Nephron (organoid): ENCODE data around the gene RAG1.

Experiments used
- H3K27ac Mint-ChIP-seq, 3 experiments: 2 replicates each; pipeline ENCODE4 v1.8.0; 2020; ENCODE audit warnings: mixed read lengths in 3 of 3, mild to moderate bottlenecking in 2 of 3, moderate library complexity in 1 of 3
- H3K27me3 Mint-ChIP-seq: 2 replicates; pipeline ENCODE4 v1.8.0; 2021; ENCODE audit warnings: low read depth, mild to moderate bottlenecking, moderate library complexity, mixed read lengths
- H3K36me3 Mint-ChIP-seq: 2 replicates; pipeline ENCODE4 v1.8.0; 2020; ENCODE audit warnings: low read depth, mixed read lengths
- H3K4me1 Mint-ChIP-seq: 2 replicates; pipeline ENCODE4 v1.8.0; 2020; ENCODE audit warnings: mixed read lengths
- H3K4me3 Mint-ChIP-seq, 3 experiments: 2 replicates each; pipeline ENCODE4 v1.8.0; 2020; ENCODE audit warnings: mild to moderate bottlenecking in 3 of 3, mixed read lengths in 3 of 3, moderate library complexity in 2 of 3
- H3K9me3 Mint-ChIP-seq: 2 replicates; pipeline ENCODE4 v1.8.0; 2020; ENCODE audit warnings: mixed read lengths
- CTCF ChIP-seq, 3 experiments: fragments of 200-600 bp; sonication (generic); IDR thresholded peaks; one replicate each; pipeline ENCODE4 v1.5.0; 2021; ENCODE audit warnings: antibody characterized with exemption in 3 of 3; ENCODE audit not compliant: unreplicated experiment in 3 of 3

The RAG1 gene

GRCh38 chr11:36605221-36606216, 37.7 kb downstream of the RAG1 start:
- no peak overlapping the region for H3K4me3 Mint-ChIP-seq
- TF ChIP-seq CTCF (IDR thresholded peaks at IDR 0.05; ENCODE audit: unreplicated experiment in 3 of 3) = no peak
- no peak overlapping the region for H3K27ac Mint-ChIP-seq
- H3K27me3 Mint-ChIP-seq = no peaks in the 10 kb centered on the region
- no peaks in the 10 kb centered on the region for H3K4me1 Mint-ChIP-seq
- no peaks in the 10 kb centered on the region for H3K9me3 Mint-ChIP-seq
- H3K36me3 Mint-ChIP-seq = no peaks in the 10 kb centered on the region

GRCh38 chr11:36608491-36609199, 40.8 kb downstream of the RAG1 start:
- H3K4me3 Mint-ChIP-seq = no peak overlapping the region
- H3K27me3 Mint-ChIP-seq = no peaks in the 10 kb centered on the region
- H3K4me1 Mint-ChIP-seq = no peaks in the 10 kb centered on the region
- H3K36me3 Mint-ChIP-seq = peaks cover 10% of the 10 kb centered on the region
- TF ChIP-seq CTCF (IDR thresholded peaks at IDR 0.05; ENCODE audit: unreplicated experiment in 3 of 3) = no peak
- no peak overlapping the region for H3K27ac Mint-ChIP-seq
- peaks cover 2% of the 10 kb centered on the region for H3K9me3 Mint-ChIP-seq

GRCh38 chr11:36609383-36609782, 41.6 kb downstream of the RAG1 start:
- no peak for TF ChIP-seq CTCF (IDR thresholded peaks at IDR 0.05; ENCODE audit: unreplicated experiment in 3 of 3)
- Mint-ChIP-seq H3K36me3 (peaks cover 11% of the 10 kb centered on the region), H3K4me3 (no peak overlapping the region), H3K4me1 (no peaks in the 10 kb centered on the region), H3K27ac (no peak overlapping the region), H3K9me3 (peaks cover 2% of the 10 kb centered on the region), H3K27me3 (no peaks in the 10 kb centered on the region)

GRCh38 chr11:36615826-36616225, 48.0 kb downstream of the RAG1 start:
- Mint-ChIP-seq H3K4me3 (no peak overlapping the region), H3K9me3 (peaks cover 7% of the 10 kb centered on the region), H3K27ac (no peak overlapping the region), H3K4me1 (peaks cover 20% of the 10 kb centered on the region), H3K36me3 (peaks cover 17% of the 10 kb centered on the region), H3K27me3 (no peaks in the 10 kb centered on the region)
- TF ChIP-seq CTCF (IDR thresholded peaks at IDR 0.05; ENCODE audit: unreplicated experiment in 3 of 3) = no peak

GRCh38 chr11:36617543-36618362, 49.9 kb downstream of the RAG1 start:
- Mint-ChIP-seq H3K4me1 (peaks cover 20% of the 10 kb centered on the region), H3K27ac (peak overlapping the region in 2 of 3 experiments; percentile 68 to 92), H3K36me3 (peaks cover 13% of the 10 kb centered on the region), H3K4me3 (no peak overlapping the region), H3K9me3 (peaks cover 7% of the 10 kb centered on the region), H3K27me3 (no peaks in the 10 kb centered on the region)
- no peak for TF ChIP-seq CTCF (IDR thresholded peaks at IDR 0.05; ENCODE audit: unreplicated experiment in 3 of 3)
